Natural killer cell treated with Interleukin-12 subunit alpha and Interleukin-12 subunit beta and Interleukin-15 and Interleukin-18, amount 100 ng/mL, for 72 hours (primary cell): Measurements from ENCODE around the gene REC8. TPM values are rescaled to one million over a fixed set of nuclear protein-coding genes. Genes with fewer than 3 reads are reported as not detected.

Source experiments
- ATAC-seq, 2 donors: fragments of 150-1000 bp; cut with Tn5 transposase in 1 of 2; sonication (Bioruptor Pico), chemical (Tn5 transposase) in 1 of 2; 2 replicates each; pipeline ENCODE4 v1.10.0; 2021
- DNase-seq: peaks from one replicate; pipeline ENCODE4 v3.0.0; 2022; ENCODE audit warnings: low spot score
- H3K27ac Mint-ChIP-seq, 2 donors: 1 replicate in 1 of 2; 2 replicates in 1 of 2; pipeline ENCODE4 v1.8.0; 2022; ENCODE audit warnings: mixed read lengths in 2 of 2, mild to moderate bottlenecking in 1 of 2, moderate library complexity in 1 of 2
- H3K27me3 Mint-ChIP-seq, 2 donors: 1 replicate in 1 of 2; 2 replicates in 1 of 2; pipeline ENCODE4 v1.8.0; 2022; ENCODE audit warnings: mixed read lengths in 2 of 2
- H3K36me3 Mint-ChIP-seq: one replicate; pipeline ENCODE4 v1.8.0; 2022; ENCODE audit warnings: mixed read lengths
- H3K4me1 Mint-ChIP-seq, 2 donors: 1 replicate in 1 of 2; 2 replicates in 1 of 2; pipeline ENCODE4 v1.8.0; 2022; ENCODE audit warnings: low read depth in 2 of 2, mixed read lengths in 2 of 2, mild to moderate bottlenecking in 1 of 2
- H3K4me3 Mint-ChIP-seq: one replicate; pipeline ENCODE4 v1.8.0; 2022; ENCODE audit warnings: mixed read lengths
- H3K9me3 Mint-ChIP-seq: 2 replicates; pipeline ENCODE4 v1.8.0; 2022; ENCODE audit warnings: mixed read lengths
- total RNA-seq, 2 donors: library from RNA; stranded (reverse); gene quantifications; one replicate each; pipeline ENCODE4 v1.2.3, GENCODE V29; 2022

REC8 gene
- total RNA-seq, 2 donors from 2014 or later = 52.1 to 85.9 TPM

GRCh38 chr14:24145690-24146452, 26.0 kb upstream of the REC8 start:
- H3K27me3 Mint-ChIP-seq = no peaks in the 10 kb centered on the region
- no peaks in the 10 kb centered on the region for H3K9me3 Mint-ChIP-seq
- peak overlapping the region; percentile 94 for H3K4me3 Mint-ChIP-seq
- H3K27ac Mint-ChIP-seq = peak overlapping the region; percentile 86 to 97
- DNase-seq = no peak
- ATAC-seq = no peak
- H3K4me1 Mint-ChIP-seq = peaks cover 59 to 65% of the 10 kb centered on the region in 2 donors
- peaks cover 27% of the 10 kb centered on the region for H3K36me3 Mint-ChIP-seq

GRCh38 chr14:24146453-24146977, 25.4 kb upstream of the REC8 start, which contains the start of gene PSME2:
TSS of gene PSME2 (minus strand) at chr14:24146610. CDS start at chr14:24146581, 29 bp downstream.
- Mint-ChIP-seq H3K4me1 (peaks cover 58 to 65% of the 10 kb centered on the region in 2 donors), H3K27ac (peak within 1 kb of the TSS; percentile 86 to 97), H3K4me3 (peak within 1 kb of the TSS; percentile 94), H3K27me3 (no peaks in the 10 kb centered on the region), H3K36me3 (peaks cover 27% of the 10 kb centered on the region), H3K9me3 (no peaks in the 10 kb centered on the region)
- DNase-seq = peak; percentile 97
- ATAC-seq = peak; percentile 83 to 88

- ATAC-seq (peak; percentile 92 to 94), DNase-seq (peak; percentile 99)
- H3K27ac Mint-ChIP-seq = peak within 1 kb of the TSS; percentile 86 to 97
- H3K9me3 Mint-ChIP-seq = no peaks in the 10 kb centered on the region
- H3K4me3 Mint-ChIP-seq = peak within 1 kb of the TSS; percentile 94
- peaks cover 27% of the 10 kb centered on the region for H3K36me3 Mint-ChIP-seq
- H3K27me3 Mint-ChIP-seq = no peaks in the 10 kb centered on the region
- H3K4me1 Mint-ChIP-seq = peaks cover 52 to 59% of the 10 kb centered on the region in 2 donors
Observed at GRCh38 chr14:24146978-24147760, 24.7 kb upstream of the REC8 start, which contains the start of gene RNF31. TSS of gene RNF31 (plus strand) at chr14:24147498. CDS start at chr14:24147699, 201 bp downstream.

- no peak for DNase-seq
Observed at GRCh38 chr14:24147761-24148428, 24.0 kb upstream of the REC8 start.

GRCh38 chr14:24149302-24149969, 22.4 kb upstream of the REC8 start:
- Mint-ChIP-seq H3K36me3 (peaks cover 16% of the 10 kb centered on the region), H3K27me3 (no peaks in the 10 kb centered on the region), H3K27ac (peak overlapping the region; percentile 86 to 97), H3K4me3 (peak overlapping the region; percentile 94), H3K9me3 (no peaks in the 10 kb centered on the region), H3K4me1 (peaks cover 34 to 42% of the 10 kb centered on the region in 2 donors)
- DNase-seq (no peak), ATAC-seq (no peak)

More at GRCh38 chr14:24147761-24148428, 24.0 kb upstream of the REC8 start:
- Mint-ChIP-seq H3K4me3 (peak overlapping the region; percentile 94), H3K9me3 (no peaks in the 10 kb centered on the region), H3K27ac (peak overlapping the region; percentile 86 to 97), H3K4me1 (peaks cover 48 to 56% of the 10 kb centered on the region in 2 donors), H3K36me3 (peaks cover 24% of the 10 kb centered on the region), H3K27me3 (no peaks in the 10 kb centered on the region)
- no peak for ATAC-seq

- Mint-ChIP-seq H3K27ac (no peak overlapping the region), H3K9me3 (no peaks in the 10 kb centered on the region), H3K4me3 (no peak overlapping the region), H3K27me3 (no peaks in the 10 kb centered on the region), H3K36me3 (peaks cover 12% of the 10 kb centered on the region), H3K4me1 (peaks cover 31 to 37% of the 10 kb centered on the region in 2 donors)
- no peak for DNase-seq
- ATAC-seq = no peak
Observed at GRCh38 chr14:24150061-24150460, 21.8 kb upstream of the REC8 start.

- H3K4me1 Mint-ChIP-seq = peaks cover 28 to 32% of the 10 kb centered on the region in 2 donors
Observed at GRCh38 chr14:24150567-24150966, 21.3 kb upstream of the REC8 start.

GRCh38 chr14:24150993-24151392, 20.9 kb upstream of the REC8 start:
- DNase-seq = no peak
- no peak overlapping the region for H3K4me3 Mint-ChIP-seq
- H3K36me3 Mint-ChIP-seq = peaks cover 13% of the 10 kb centered on the region
- H3K27me3 Mint-ChIP-seq = no peaks in the 10 kb centered on the region
- no peaks in the 10 kb centered on the region for H3K9me3 Mint-ChIP-seq
- no peak for ATAC-seq
- H3K4me1 Mint-ChIP-seq = peaks cover 27 to 28% of the 10 kb centered on the region in 2 donors
- H3K27ac Mint-ChIP-seq = no peak overlapping the region

More at GRCh38 chr14:24150567-24150966, 21.3 kb upstream of the REC8 start:
- ATAC-seq (no peak), DNase-seq (no peak)
- H3K27ac Mint-ChIP-seq = no peak overlapping the region
- no peaks in the 10 kb centered on the region for H3K27me3 Mint-ChIP-seq
- H3K9me3 Mint-ChIP-seq = no peaks in the 10 kb centered on the region
- H3K36me3 Mint-ChIP-seq = peaks cover 13% of the 10 kb centered on the region
- no peak overlapping the region for H3K4me3 Mint-ChIP-seq

GRCh38 chr14:24151404-24152080, 20.3 kb upstream of the REC8 start:
- H3K4me1 Mint-ChIP-seq = peaks cover 23 to 28% of the 10 kb centered on the region in 2 donors
- ATAC-seq = no peak
- no peak overlapping the region for H3K4me3 Mint-ChIP-seq
- DNase-seq = no peak
- no peaks in the 10 kb centered on the region for H3K27me3 Mint-ChIP-seq
- H3K27ac Mint-ChIP-seq = no peak overlapping the region
- H3K36me3 Mint-ChIP-seq = peaks cover 13% of the 10 kb centered on the region
- H3K9me3 Mint-ChIP-seq = no peaks in the 10 kb centered on the region

GRCh38 chr14:24155100-24155499, 16.8 kb upstream of the REC8 start:
- H3K4me3 Mint-ChIP-seq = no peak overlapping the region
- H3K9me3 Mint-ChIP-seq = no peaks in the 10 kb centered on the region
- peaks cover 5 to 14% of the 10 kb centered on the region in 2 donors for H3K4me1 Mint-ChIP-seq
- peaks cover 14% of the 10 kb centered on the region for H3K36me3 Mint-ChIP-seq
- no peak for DNase-seq
- no peak for ATAC-seq
- no peaks in the 10 kb centered on the region for H3K27me3 Mint-ChIP-seq
- peak overlapping the region in 1 of 2 donors; percentile 72 for H3K27ac Mint-ChIP-seq

- Mint-ChIP-seq H3K9me3 (no peaks in the 10 kb centered on the region), H3K36me3 (peaks cover 14% of the 10 kb centered on the region), H3K27ac (peak overlapping the region in 1 of 2 donors; percentile 62), H3K27me3 (no peaks in the 10 kb centered on the region), H3K4me3 (no peak overlapping the region), H3K4me1 (peaks cover 13 to 19% of the 10 kb centered on the region in 2 donors)
- DNase-seq = no peak
- no peak for ATAC-seq
Observed at GRCh38 chr14:24156840-24157239, 15.0 kb upstream of the REC8 start.

GRCh38 chr14:24157331-24157730, 14.5 kb upstream of the REC8 start:
- Mint-ChIP-seq H3K4me1 (peaks cover 17 to 24% of the 10 kb centered on the region in 2 donors), H3K36me3 (peaks cover 14% of the 10 kb centered on the region), H3K27ac (peak overlapping the region in 1 of 2 donors; percentile 62), H3K4me3 (no peak overlapping the region), H3K9me3 (no peaks in the 10 kb centered on the region), H3K27me3 (no peaks in the 10 kb centered on the region)
- no peak for ATAC-seq
- no peak for DNase-seq
